GM18951 (cell line): Measurements from ENCODE around the gene PEX26.

Experiments
- POLR2A ChIP-seq: IDR thresholded peaks from 4 replicates; pipeline ENCODE4 v1.6.1; 2011; ENCODE audit warnings: mild to moderate bottlenecking; ENCODE audit not compliant: insufficient read length, insufficient read depth; ENCODE audit errors: extremely low read depth
- in situ Hi-C: fragments of 300-500 bp; cut with MboI; formaldehyde crosslinking; loops from one replicate; pipeline ENCODE4 v1.12.0; 2022; ENCODE audit warnings: low sequenced_read_pairs, mixed read lengths, inconsistent platforms; ENCODE audit not compliant: unreplicated experiment

PEX26 gene

GRCh38 chr22:18083406-18083805 is 5.6 kb downstream of the PEX26 start:
- in situ Hi-C loops = no loop called here
- no peak for TF ChIP-seq POLR2A

- in situ Hi-C loops = no loop called here
- TF ChIP-seq POLR2A = no peak
Observed at GRCh38 chr22:18085188-18085587, 7.4 kb downstream of the PEX26 start.

GRCh38 chr22:18087350-18087855 is 9.6 kb downstream of the PEX26 start:
- TF ChIP-seq POLR2A = no peak
- in situ Hi-C loops = no loop called here

GRCh38 chr22:18088825-18089568 is 11.2 kb downstream of the PEX26 start:
- TF ChIP-seq POLR2A = no peak
- in situ Hi-C loops = no loop called here

- TF ChIP-seq POLR2A = no peak
- in situ Hi-C loops = no loop called here
Observed at GRCh38 chr22:18090286-18090685, 12.5 kb downstream of the PEX26 start.

GRCh38 chr22:18091478-18091877 is 13.7 kb downstream of the PEX26 start:
- in situ Hi-C loops = no loop called here
- TF ChIP-seq POLR2A = no peak

GRCh38 chr22:18091916-18092526 is 14.2 kb downstream of the PEX26 start:
- TF ChIP-seq POLR2A = no peak
- in situ Hi-C loops = no loop called here

- in situ Hi-C loops = no loop called here
- no peak for TF ChIP-seq POLR2A
Observed at GRCh38 chr22:18093661-18094060, 15.9 kb downstream of the PEX26 start.

- TF ChIP-seq POLR2A = no peak
- in situ Hi-C loops = no loop called here
Observed at GRCh38 chr22:18095101-18095805, 17.5 kb downstream of the PEX26 start.

GRCh38 chr22:18096823-18097222 is 19.0 kb downstream of the PEX26 start:
- no peak for TF ChIP-seq POLR2A
- in situ Hi-C loops = no loop called here

GRCh38 chr22:18100781-18101180 is 23.0 kb downstream of the PEX26 start:
- no peak for TF ChIP-seq POLR2A
- in situ Hi-C loops = no loop called here

GRCh38 chr22:18101536-18101935 is 23.7 kb downstream of the PEX26 start:
- in situ Hi-C loops = no loop called here
- no peak for TF ChIP-seq POLR2A

- in situ Hi-C loops = no loop called here
- TF ChIP-seq POLR2A = no peak
Observed at GRCh38 chr22:18103527-18104269, 25.9 kb downstream of the PEX26 start.
